TTC549 (cell line): ENCODE measurements around the gene GPS2.
"Not testable (repeated sequence)": the region's sequence is repeated elsewhere in the genome, so short reads cannot be mapped to it uniquely, and the experiment has no call there.

Experiments used
- FAIRE-seq: peaks from 2 replicates; lab custom pipeline; 2012; peaks lifted over from hg19 to GRCh38; lab: Jason Lieb, UNC

Gene GPS2

GRCh38 chr17:7336240-7337175 lies 21.3 kb upstream of the GPS2 start, which contains the start of gene ACAP1:
Gene ACAP1 (plus strand): TSS chr17:7336529. CDS start chr17:7336735, 206 bp downstream.
- no peak for FAIRE-seq

- FAIRE-seq: not testable (repeated sequence)
Observed at GRCh38 chr17:7335765-7336164, 20.6 kb upstream of the GPS2 start.

GRCh38 chr17:7334938-7335538 lies 19.9 kb upstream of the GPS2 start:
- no peak for FAIRE-seq

- FAIRE-seq: not testable (repeated sequence)
Observed at GRCh38 chr17:7332600-7333069, 17.5 kb upstream of the GPS2 start.

- no peak for FAIRE-seq
Observed at GRCh38 chr17:7332111-7332510, 17.0 kb upstream of the GPS2 start.

GRCh38 chr17:7330638-7331015 lies 15.5 kb upstream of the GPS2 start:
- FAIRE-seq: no peak

GRCh38 chr17:7329997-7330637 lies 15.0 kb upstream of the GPS2 start:
- FAIRE-seq: no peak

- FAIRE-seq: peak; percentile 88
Observed at GRCh38 chr17:7329374-7329996, 14.3 kb upstream of the GPS2 start.

- no peak for FAIRE-seq
Observed at GRCh38 chr17:7328840-7329373, 13.7 kb upstream of the GPS2 start, which contains the start of gene NEURL4. Gene NEURL4 (minus strand): TSS chr17:7329335. CDS start chr17:7329312, 23 bp downstream.

GRCh38 chr17:7328009-7328408 lies 12.8 kb upstream of the GPS2 start:
- FAIRE-seq: no peak

GRCh38 chr17:7327501-7327900 lies 12.3 kb upstream of the GPS2 start:
- no peak for FAIRE-seq

- no peak for FAIRE-seq
Observed at GRCh38 chr17:7327056-7327455, 11.9 kb upstream of the GPS2 start.

GRCh38 chr17:7326186-7326585 lies 11.0 kb upstream of the GPS2 start:
- FAIRE-seq: no peak

GRCh38 chr17:7325031-7325528 lies 9.9 kb upstream of the GPS2 start:
- FAIRE-seq: no peak

- FAIRE-seq: no peak
Observed at GRCh38 chr17:7324438-7324779, 9.2 kb upstream of the GPS2 start.

GRCh38 chr17:7323731-7324437 lies 8.7 kb upstream of the GPS2 start:
- FAIRE-seq: no peak

GRCh38 chr17:7322520-7323194 lies 7.5 kb upstream of the GPS2 start:
- no peak for FAIRE-seq

GRCh38 chr17:7321466-7321865 lies 6.3 kb upstream of the GPS2 start:
- FAIRE-seq: no peak

- no peak for FAIRE-seq
Observed at GRCh38 chr17:7318121-7318860, 3.1 kb upstream of the GPS2 start.
